Heart left ventricle (tissue), 16 donors: ENCODE results near the gene SOX6. TPM values are rescaled to one million over a fixed set of nuclear protein-coding genes. Genes with fewer than 3 reads are reported as not detected.

Experiments used
- ATAC-seq, 4 donors: fragments of 200-7000 bp; cut with Tn5 transposase; one replicate each; pipeline ENCODE4 v1.9.1; 2020 to 2022; ENCODE audit warnings: moderate library complexity in 4 of 4, mild to moderate bottlenecking in 3 of 4, moderate number of reproducible peaks in 1 of 4
- DNase-seq, 5 donors: peaks; one replicate each; pipeline ENCODE4 v3.0.0-alpha.2; 2020
- H3K27ac ChIP-seq, 12 donors: fragments of 200-600 bp; sonication (generic) in 4 of 12; one replicate each; pipeline versions ENCODE4 v1.5.0 to v1.8.0; 2016 to 2022; ENCODE audit warnings: mild to moderate bottlenecking in 2 of 12
- H3K27me3 ChIP-seq, 9 donors: fragments of 200-600 bp; sonication (generic) in 2 of 9; one replicate each; pipeline versions ENCODE4 v1.5.1 to v1.8.0; 2016 to 2022; ENCODE audit warnings: mild to moderate bottlenecking in 3 of 9
- H3K36me3 ChIP-seq, 9 donors: fragments of 200-600 bp; sonication (generic) in 2 of 9; one replicate each; pipeline versions ENCODE4 v1.5.0 to v1.8.0; 2018 to 2022; ENCODE audit warnings: mild to moderate bottlenecking in 2 of 9
- H3K4me1 ChIP-seq, 12 donors: fragments of 200-600 bp; sonication (generic) in 4 of 12; one replicate each; pipeline versions ENCODE4 v1.5.0 to v1.8.0; 2016 to 2022; ENCODE audit warnings: mild to moderate bottlenecking in 3 of 12
- H3K4me3 ChIP-seq, 12 donors: fragments of 200-600 bp; sonication (generic) in 4 of 12; one replicate each; pipeline versions ENCODE4 v1.5.0 to v1.8.0; 2017 to 2022; ENCODE audit warnings: mild to moderate bottlenecking in 9 of 12, moderate library complexity in 4 of 12
- H3K9me3 ChIP-seq, 12 donors: fragments of 200-600 bp; sonication (generic) in 4 of 12; one replicate each; pipeline versions ENCODE4 v1.5.0 to v1.8.0; 2016 to 2022; ENCODE audit warnings: mild to moderate bottlenecking in 1 of 12
- POLR2A ChIP-seq, 2 donors: fragments of 450-650 bp; IDR thresholded peaks; one replicate each; pipeline ENCODE4 v1.6.1; 2017; ENCODE audit warnings: antibody characterized with exemption in 2 of 2, mild to moderate bottlenecking in 2 of 2, moderate library complexity in 2 of 2
- WGBS, 4 donors: extraction: QIAGEN DNeasy Blood & Tissue Kit in 2 of 4; methylation state at CpG; one replicate each; pipeline versions ENCODE4 v1.1.5 to v1.1.7; 2013 to 2018; 5-methylcytosine and 5-hydroxymethylcytosine counted together
- intact Hi-C, 10 donors: fragments of 100-400 bp; cut with DNase I; formaldehyde crosslinking; loops; one replicate each; pipeline versions ENCODE4 v1.11.1 to v1.14.2; 2022
- polyA plus RNA-seq, 2 donors: library from polyadenylated mRNA; stranded (reverse); fragments of 200-250 nt; gene quantifications; one replicate each; pipeline ENCODE4 v1.2.3, GENCODE V29; 2013
- total RNA-seq, 9 donors: library from RNA; depleted of rRNA in 2 of 9; stranded (reverse); fragments of >200 nt in 2 of 9; fragmentation: NEBNext Ultra II Directional in 3 of 9; extraction: Animal tissue kit (Norgen Biotek cat#: 25700) in 3 of 9; gene quantifications; one replicate each; pipeline versions ENCODE4 v1.1.0 to v1.2.4, GENCODE V29; 2016 to 2023
- TF ChIP-seq, protein P1 (sequence below), 12 donors: fragments of 200-600 bp; sonication (generic) in 4 of 12; IDR thresholded peaks; one replicate each; pipeline versions ENCODE4 v1.5.0 to v1.8.0; 2018 to 2022; ENCODE audit warnings: antibody characterized with exemption in 12 of 12, mild to moderate bottlenecking in 5 of 12
- donor health status: ischemic (EF 13 %, LVEDD 7.1; RV severe dilation, severe dysfunction).
- donor health status: healthy with polysubstance abuse.
- donor health status: DM: no; HTN: yes; CAD: no.
- donor health status: DM: no; HTN: no; CAD: no.
- donor health status: ischemic (EF 25% LVEDD 6.9; RV normal size, moderate dysfunction).
- donor health status: ischemic (EF 25% LVEDD 5.7; RV mildly dilated, moderate dysfunction).
- donor health status: healthy.
- donor health status: DM: yes; HTN: yes; CAD: no.
- donor health status: ischemic (EF 35%, LVEDD 5.7; RV mildly dilated, moderate dysfunction).
- donor health status: nonischemic (EF 11% LVEDD 7.7; RV severe dilation, severe dysfunction).
- donor health status: DM: yes; HTN: yes; CAD: no.
- donor health status: PGD.
- donor health status: ischemic (EF 29% LVEDD 5.4; RV normal size, mild dysfunction).
- donor health status: nonischemic (EF 23%, LVEDD 6.1; RV moderate dilation, normal function).

The SOX6 gene
- total and polyA plus RNA-seq, 11 donors: 1.5 to 39.6 (median 15.6) TPM

DNA sequence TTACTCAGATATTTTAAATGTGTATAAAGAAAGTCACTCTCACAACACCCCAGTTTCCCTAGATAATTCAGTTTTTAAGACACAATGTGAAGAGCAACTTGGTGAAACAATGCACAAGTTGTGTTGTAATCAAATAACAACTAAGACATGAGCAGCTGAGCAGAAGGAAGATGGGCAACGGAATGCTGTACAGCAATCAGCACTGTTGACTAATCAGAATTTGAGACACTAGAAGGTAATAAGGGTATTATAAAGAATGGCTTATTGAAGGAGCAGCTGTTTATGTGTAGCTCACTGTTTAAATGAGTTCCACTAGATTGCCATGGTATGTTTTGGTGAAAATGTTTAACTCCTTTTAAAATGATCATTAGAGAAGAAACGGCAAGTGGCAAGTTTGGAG is 60.1 kb downstream of the SOX6 start:
- Histone ChIP-seq H3K27ac (no peak overlapping the region), H3K4me3 (no peak overlapping the region), H3K4me1 (peaks cover 0 to 40% (median 14%) of the 10 kb centered on the region in 12 donors), H3K36me3 (no peaks in the 10 kb centered on the region), H3K27me3 (no peaks in the 10 kb centered on the region), H3K9me3 (no peaks in the 10 kb centered on the region)
- DNase-seq (no peak), ATAC-seq (no peak)
- WGBS, 4 donors: 81 to 88% (median 84%) methylated on average over 2 of the region's 2 CpGs
- intact Hi-C loops: loop anchor here in 2 of 10 donors (5.0 to 10.0 kb wide), 2 partner anchors 309 to 311 kb away; no protein-coding TSS in a partner anchor
- TF ChIP-seq POLR2A (IDR thresholded peaks at IDR 0.05): no peak
- TF ChIP-seq, protein P1, sequence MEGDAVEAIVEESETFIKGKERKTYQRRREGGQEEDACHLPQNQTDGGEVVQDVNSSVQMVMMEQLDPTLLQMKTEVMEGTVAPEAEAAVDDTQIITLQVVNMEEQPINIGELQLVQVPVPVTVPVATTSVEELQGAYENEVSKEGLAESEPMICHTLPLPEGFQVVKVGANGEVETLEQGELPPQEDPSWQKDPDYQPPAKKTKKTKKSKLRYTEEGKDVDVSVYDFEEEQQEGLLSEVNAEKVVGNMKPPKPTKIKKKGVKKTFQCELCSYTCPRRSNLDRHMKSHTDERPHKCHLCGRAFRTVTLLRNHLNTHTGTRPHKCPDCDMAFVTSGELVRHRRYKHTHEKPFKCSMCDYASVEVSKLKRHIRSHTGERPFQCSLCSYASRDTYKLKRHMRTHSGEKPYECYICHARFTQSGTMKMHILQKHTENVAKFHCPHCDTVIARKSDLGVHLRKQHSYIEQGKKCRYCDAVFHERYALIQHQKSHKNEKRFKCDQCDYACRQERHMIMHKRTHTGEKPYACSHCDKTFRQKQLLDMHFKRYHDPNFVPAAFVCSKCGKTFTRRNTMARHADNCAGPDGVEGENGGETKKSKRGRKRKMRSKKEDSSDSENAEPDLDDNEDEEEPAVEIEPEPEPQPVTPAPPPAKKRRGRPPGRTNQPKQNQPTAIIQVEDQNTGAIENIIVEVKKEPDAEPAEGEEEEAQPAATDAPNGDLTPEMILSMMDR (IDR thresholded peaks at IDR 0.05): no peak

DNA sequence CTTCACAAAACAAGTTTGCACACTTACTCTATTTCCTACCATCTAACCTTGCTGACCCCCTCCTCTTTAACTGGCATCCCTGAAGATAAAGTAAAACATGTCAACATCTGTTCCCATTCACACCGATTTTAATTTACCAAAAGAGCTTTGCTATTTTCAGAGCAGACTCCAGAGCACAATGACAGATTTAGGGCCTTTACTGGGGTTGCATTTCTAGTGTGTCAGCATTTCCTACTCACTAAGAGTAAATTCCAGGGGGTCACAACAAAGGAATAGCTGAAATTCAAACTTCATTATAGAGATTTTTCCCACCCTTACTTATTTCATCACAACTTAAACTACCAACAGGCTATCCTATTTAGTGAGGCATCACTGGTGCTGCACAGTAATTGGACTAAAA is 60.8 kb downstream of the SOX6 start:
- TF ChIP-seq, protein P1 (IDR thresholded peaks at IDR 0.05): no peak
- no peak for TF ChIP-seq POLR2A (IDR thresholded peaks at IDR 0.05)
- peak overlapping the region in 2 of 12 donors; percentile 21 to 34 for H3K27ac ChIP-seq
- ATAC-seq: no peak
- no peak overlapping the region for H3K4me3 ChIP-seq
- intact Hi-C loops: loop anchor here in 2 of 10 donors (5.0 to 10.0 kb wide), 2 partner anchors 309 to 312 kb away; no protein-coding TSS in a partner anchor
- H3K9me3 ChIP-seq: no peaks in the 10 kb centered on the region
- peaks cover 0 to 40% (median 14%) of the 10 kb centered on the region in 12 donors for H3K4me1 ChIP-seq
- H3K36me3 ChIP-seq: no peaks in the 10 kb centered on the region
- DNase-seq: no peak
- no peaks in the 10 kb centered on the region for H3K27me3 ChIP-seq
- WGBS, 4 donors: 12 to 31% (median 21%) methylated on average over 1 of the region's 1 CpG

DNA sequence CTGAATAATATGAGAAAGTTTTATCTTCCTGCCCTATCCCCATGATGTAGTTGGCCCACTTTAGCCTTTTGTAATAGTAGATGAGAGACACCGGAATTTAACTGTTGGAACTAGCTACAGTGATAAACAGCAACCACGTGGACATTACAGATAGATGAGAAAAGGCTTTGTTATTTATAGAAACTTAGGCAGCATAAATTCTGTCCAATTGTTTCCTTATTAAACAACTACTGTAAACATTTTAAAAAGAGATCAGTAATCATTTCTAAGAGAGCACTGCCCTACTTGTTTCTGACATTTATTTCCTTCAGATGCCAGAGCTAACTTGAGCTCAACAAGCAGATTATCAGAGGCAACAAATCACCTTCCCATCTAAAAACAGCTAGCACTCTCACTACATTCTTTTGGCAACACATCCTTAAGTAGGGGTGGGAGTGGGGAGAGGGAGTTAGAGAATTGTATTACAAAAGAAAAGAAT is 63.1 kb downstream of the SOX6 start:
- H3K9me3 ChIP-seq: no peaks in the 10 kb centered on the region
- H3K4me3 ChIP-seq: no peak overlapping the region
- peak; percentile 86 to 94 (median 89) for ATAC-seq
- DNase-seq: no peak
- peaks cover 0 to 34% (median 12%) of the 10 kb centered on the region in 12 donors for H3K4me1 ChIP-seq
- peak overlapping the region; percentile 37 to 87 (median 66) for H3K27ac ChIP-seq
- TF ChIP-seq, protein P1 (IDR thresholded peaks at IDR 0.05): no peak
- no peak for TF ChIP-seq POLR2A (IDR thresholded peaks at IDR 0.05)
- intact Hi-C loops: loop anchor here in 4 of 10 donors (2.0 to 10.0 kb wide), 5 partner anchors 56 to 314 kb away; no protein-coding TSS in a partner anchor
- H3K27me3 ChIP-seq: no peaks in the 10 kb centered on the region
- H3K36me3 ChIP-seq: no peaks in the 10 kb centered on the region
- 3 to 12% (median 6%) methylated on average over 2 of the region's 2 CpGs for WGBS, 4 donors

DNA sequence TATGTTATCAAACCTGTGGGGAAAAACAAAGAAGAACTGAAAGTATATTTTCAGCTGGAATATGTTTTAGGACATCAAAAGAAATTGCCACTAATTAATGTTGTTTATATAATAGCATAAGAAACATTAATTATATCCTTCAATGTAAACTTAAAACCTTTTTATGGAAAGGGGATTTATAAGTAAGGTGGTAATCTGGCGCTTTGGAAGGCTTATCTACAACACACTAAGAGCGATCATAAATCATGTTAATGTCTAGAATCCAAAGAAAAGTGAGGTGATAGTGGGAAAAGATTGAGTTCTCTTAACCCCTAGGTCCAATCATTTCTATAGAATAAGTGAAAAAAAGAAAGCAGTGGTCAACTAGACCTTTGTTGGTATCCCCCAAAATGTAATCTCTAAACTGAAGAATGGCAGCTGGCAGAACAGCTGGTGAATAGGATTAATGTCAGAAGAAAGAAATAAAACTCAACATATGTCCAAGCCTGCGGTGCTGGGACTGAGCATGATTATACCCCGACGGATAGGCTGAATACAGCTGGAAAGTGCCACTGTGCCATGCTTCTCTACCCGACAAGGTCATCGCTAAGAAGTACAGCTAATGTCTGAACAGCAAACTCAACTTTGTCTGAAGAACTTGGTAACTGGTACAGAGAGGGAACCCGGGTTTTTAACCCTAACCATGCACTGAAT is 64.0 kb downstream of the SOX6 start:
- Histone ChIP-seq H3K27me3 (no peaks in the 10 kb centered on the region), H3K27ac (peak overlapping the region in 11 of 12 donors; percentile 37 to 87 (median 67)), H3K36me3 (no peaks in the 10 kb centered on the region), H3K4me3 (no peak overlapping the region), H3K9me3 (no peaks in the 10 kb centered on the region), H3K4me1 (peaks cover 0 to 26% (median 10%) of the 10 kb centered on the region in 12 donors)
- DNase-seq (peak in 1 of 5 donors; percentile 27), ATAC-seq (peak; percentile 54 to 73 (median 70))
- TF ChIP-seq, protein P1 (IDR thresholded peaks at IDR 0.05): no peak
- no peak for TF ChIP-seq POLR2A (IDR thresholded peaks at IDR 0.05)
- intact Hi-C loops: loop anchor here in 4 of 10 donors (2.0 to 10.0 kb wide), 5 partner anchors 55 to 315 kb away; no protein-coding TSS in a partner anchor
- WGBS, 4 donors: 66 to 70% (median 68%) methylated on average over 8 of the region's 8 CpGs
